MM.1S (cell line): ENCODE data around the gene WDR82.

ENCODE experiments used
- CTCF ChIP-seq: fragments of 300-600 bp; sonication (generic); IDR thresholded peaks from 2 replicates; pipeline ENCODE4 v1.5.1; 2016; ENCODE audit warnings: antibody characterized with exemption, low read length, mixed read lengths
- EZH2 ChIP-seq: fragments of 300-600 bp; sonication (generic); optimal IDR thresholded peaks from 2 replicates; pipeline ENCODE3; 2017; ENCODE audit warnings: low read depth, mild to moderate bottlenecking, antibody characterized with exemption, low read length, mixed read lengths
- EZH2phosphoT487 ChIP-seq: fragments of 300-600 bp; sonication (generic); IDR thresholded peaks from 2 replicates; pipeline ENCODE4 v1.6.1; 2018; ENCODE audit warnings: antibody characterized with exemption, low read length

GRCh38 chr3:52272831-52273230, 5.6 kb downstream of the WDR82 start:
- TF ChIP-seq CTCF (no peak), EZH2phosphoT487 (no peak), EZH2 (no peak)
